Tibial artery (tissue), 4 donors: ENCODE data around the gene C19orf81.
A peak's percentile ranks its signal among the peaks of the same experiment; 100 is the strongest.

Source experiments
- DNase-seq, 2 donors: peaks; one replicate each; pipeline ENCODE4 v3.0.0-alpha.2; 2019
- H3K27ac ChIP-seq, 2 donors: fragments of 200-600 bp; sonication (generic) in 1 of 2; 1 replicate in 1 of 2; 2 replicates in 1 of 2; pipeline ENCODE4 v1.5.1; 2018 to 2019; ENCODE audit warnings: mild to moderate bottlenecking in 1 of 2
- H3K27me3 ChIP-seq, 2 donors: fragments of 200-600 bp; sonication (generic) in 1 of 2; one replicate each; pipeline versions ENCODE4 v1.5.1 to v1.6.0; 2016 to 2019
- H3K36me3 ChIP-seq, 3 donors: fragments of 200-600 bp; sonication (generic) in 2 of 3; one replicate each; pipeline ENCODE4 v1.5.1; 2016 to 2019; ENCODE audit warnings: mild to moderate bottlenecking in 2 of 3
- H3K4me1 ChIP-seq, 4 donors: fragments of 200-600 bp; sonication (generic) in 2 of 4; 1 replicate in 3 of 4; 2 replicates in 1 of 4; pipeline ENCODE4 v1.5.1; 2016 to 2019
- H3K4me3 ChIP-seq, 2 donors: fragments of 200-600 bp; sonication (generic) in 1 of 2; 1 replicate in 1 of 2; 2 replicates in 1 of 2; pipeline ENCODE4 v1.5.1; 2018 to 2019; ENCODE audit warnings: mild to moderate bottlenecking in 2 of 2
- H3K9me3 ChIP-seq, 3 donors: fragments of 200-600 bp; sonication (generic) in 1 of 3; one replicate each; pipeline ENCODE4 v1.5.1; 2016 to 2019
- CTCF ChIP-seq, 2 experiments: fragments of 200-600 bp in 1 of 2; fragments of 450-650 bp in 1 of 2; IDR thresholded peaks; one replicate each; pipeline ENCODE4 v1.5.1; 2017 to 2019; ENCODE audit warnings: antibody characterized with exemption in 2 of 2, mild to moderate bottlenecking in 1 of 2, moderate library complexity in 1 of 2
- intact Hi-C: fragments of 100-400 bp; cut with DNase I; formaldehyde crosslinking; loops from one replicate; pipeline ENCODE4 v1.15.0; 2023; ENCODE audit warnings: low total_unique reads

The C19orf81 gene

GRCh38 chr19:50678323-50678722, 29.1 kb downstream of the C19orf81 start:
- intact Hi-C loops: no loop called here
- Histone ChIP-seq H3K27me3 (peaks cover 0 to 61% of the 10 kb centered on the region in 2 donors), H3K4me1 (peaks cover 0 to 7% (median 0%) of the 10 kb centered on the region in 4 donors), H3K9me3 (peaks cover 0 to 4% (median 0%) of the 10 kb centered on the region in 3 donors), H3K4me3 (no peak overlapping the region), H3K36me3 (no peaks in the 10 kb centered on the region), H3K27ac (no peak overlapping the region)
- no peak for DNase-seq
- TF ChIP-seq CTCF (IDR thresholded peaks at IDR 0.05): no peak

- DNase-seq: peak; percentile 54 to 79
- intact Hi-C loops: no loop called here
- peaks cover 0 to 4% (median 0%) of the 10 kb centered on the region in 3 donors for H3K9me3 ChIP-seq
- H3K4me1 ChIP-seq: peaks cover 0 to 7% (median 0%) of the 10 kb centered on the region in 4 donors
- no peak overlapping the region for H3K4me3 ChIP-seq
- no peak for TF ChIP-seq CTCF (IDR thresholded peaks at IDR 0.05)
- no peaks in the 10 kb centered on the region for H3K36me3 ChIP-seq
- H3K27ac ChIP-seq: no peak overlapping the region
- H3K27me3 ChIP-seq: peaks cover 0 to 58% of the 10 kb centered on the region in 2 donors
Observed at GRCh38 chr19:50679177-50680125, 30.2 kb downstream of the C19orf81 start.

GRCh38 chr19:50686310-50687032, 37.2 kb downstream of the C19orf81 start:
- no peak for TF ChIP-seq CTCF (IDR thresholded peaks at IDR 0.05)
- H3K27ac ChIP-seq: no peak overlapping the region
- H3K4me3 ChIP-seq: no peak overlapping the region
- H3K9me3 ChIP-seq: no peaks in the 10 kb centered on the region
- DNase-seq: no peak
- peaks cover 0 to 72% of the 10 kb centered on the region in 2 donors for H3K27me3 ChIP-seq
- intact Hi-C loops: no loop called here
- H3K4me1 ChIP-seq: no peaks in the 10 kb centered on the region
- no peaks in the 10 kb centered on the region for H3K36me3 ChIP-seq

GRCh38 chr19:50688766-50689165, 39.5 kb downstream of the C19orf81 start:
- Histone ChIP-seq H3K27ac (no peak overlapping the region), H3K27me3 (peaks cover 0 to 71% of the 10 kb centered on the region in 2 donors), H3K36me3 (no peaks in the 10 kb centered on the region), H3K9me3 (no peaks in the 10 kb centered on the region), H3K4me1 (no peaks in the 10 kb centered on the region), H3K4me3 (no peak overlapping the region)
- TF ChIP-seq CTCF (IDR thresholded peaks at IDR 0.05): no peak
- no peak for DNase-seq
- intact Hi-C loops: no loop called here

- Histone ChIP-seq H3K36me3 (no peaks in the 10 kb centered on the region), H3K4me1 (peaks cover 0 to 6% (median 0%) of the 10 kb centered on the region in 4 donors), H3K4me3 (no peak overlapping the region), H3K27me3 (peaks cover 0 to 73% of the 10 kb centered on the region in 2 donors), H3K9me3 (no peaks in the 10 kb centered on the region), H3K27ac (no peak overlapping the region)
- no peak for DNase-seq
- intact Hi-C loops: no loop called here
- TF ChIP-seq CTCF (IDR thresholded peaks at IDR 0.05): no peak
Observed at GRCh38 chr19:50690439-50690838, 41.2 kb downstream of the C19orf81 start.
